Measurements from ENCODE around the gene NPIPA8. TPM values are rescaled to one million over a fixed set of nuclear protein-coding genes. Genes with fewer than 3 reads are reported as not detected.
A peak's percentile ranks its signal among the peaks of the same experiment; 100 is the strongest.
"Not testable (repeated sequence)": the region's sequence is repeated elsewhere in the genome, so short reads cannot be mapped to it uniquely, and the experiment has no call there.

NPIPA8 gene
- total RNA-seq (under 1 TPM in 3 of 4 donors, not detected in 1; 0.15 to 0.53 (median 0.29) TPM), polyA plus RNA-seq (3.9 TPM)
- long read RNA-seq, donor 1, partial matches to known transcripts: 0 of 1 reads
- long read RNA-seq, donor 1, other reads (novel, unspliced or antisense): 1 of 1 reads
- long read RNA-seq, donor 2: 0 reads
- long read RNA-seq, donor 3: 0 reads
- long read RNA-seq, donor 4, partial matches to known transcripts: 1 of 1 reads
- long read RNA-seq, donor 4, other reads (novel, unspliced or antisense): 0 of 1 reads

GRCh38 chr16:18336636-18337035, at the start of gene NPIPA8:
Gene NPIPA8 (minus strand): TSS chr16:18336736. CDS start chr16:18332662, 4,074 bp downstream.
- H3K27ac ChIP-seq (ENCODE audit: low read length); H3K27me3 ChIP-seq (ENCODE audit: control insufficient read depth, insufficient read depth); H3K9me3 ChIP-seq (ENCODE audit: control insufficient read depth, low read length); intact Hi-C loops (cut with DNase I); H3K4me1 ChIP-seq (ENCODE audit: control insufficient read depth, insufficient read depth, low read length); ATAC-seq; H3K4me3 ChIP-seq (ENCODE audit: low read length); DNase-seq: not testable (repeated sequence)
- no CpG with 5 or more reads among the region's 21 CpGs for WGBS

- DNase-seq (peak in 1 of 3 donors; percentile 64), ATAC-seq (peak in 1 of 2 donors; percentile 25)
Measured at GRCh38 chr16:18385285-18385684, 48.7 kb upstream of the NPIPA8 start.

DNA sequence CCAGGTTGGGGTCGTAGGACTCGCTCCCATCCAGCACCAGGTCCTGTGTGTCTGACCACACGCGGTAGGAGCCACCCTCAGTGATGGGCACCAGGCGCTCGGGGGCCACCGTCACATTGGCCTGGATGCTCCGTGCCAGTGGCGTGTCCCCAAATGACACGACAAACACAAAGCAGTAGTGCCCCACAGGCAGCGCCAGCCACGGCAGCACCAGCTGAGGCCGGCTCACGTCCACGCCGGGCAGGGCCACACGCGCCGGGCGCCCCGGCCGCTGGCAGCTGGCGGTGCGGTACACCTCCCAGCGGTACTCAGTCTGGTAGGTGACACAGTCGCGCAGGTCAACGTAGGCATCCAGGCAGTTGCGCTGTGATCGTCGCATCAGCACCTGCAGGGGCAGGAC, 48.3 kb upstream of the NPIPA8 start:
- H3K4me3 ChIP-seq (ENCODE audit: low read length); H3K4me1 ChIP-seq (ENCODE audit: control insufficient read depth, insufficient read depth, low read length); H3K9me3 ChIP-seq (ENCODE audit: control insufficient read depth, low read length); H3K27me3 ChIP-seq (ENCODE audit: control insufficient read depth, insufficient read depth); H3K27ac ChIP-seq (ENCODE audit: low read length); intact Hi-C loops (cut with DNase I): not testable (repeated sequence)
- ATAC-seq (peak in 1 of 2 donors; percentile 29), DNase-seq (peak in 1 of 3 donors; percentile 64)
- no CpG with 5 or more reads among the region's 31 CpGs for WGBS

More at GRCh38 chr16:18385285-18385684, 48.7 kb upstream of the NPIPA8 start:
- H3K4me3 ChIP-seq (ENCODE audit: low read length); H3K27me3 ChIP-seq (ENCODE audit: control insufficient read depth, insufficient read depth); H3K9me3 ChIP-seq (ENCODE audit: control insufficient read depth, low read length); H3K4me1 ChIP-seq (ENCODE audit: control insufficient read depth, insufficient read depth, low read length); H3K27ac ChIP-seq (ENCODE audit: low read length); intact Hi-C loops (cut with DNase I): not testable (repeated sequence)
- WGBS: no CpG with 5 or more reads among the region's 33 CpGs

DNA sequence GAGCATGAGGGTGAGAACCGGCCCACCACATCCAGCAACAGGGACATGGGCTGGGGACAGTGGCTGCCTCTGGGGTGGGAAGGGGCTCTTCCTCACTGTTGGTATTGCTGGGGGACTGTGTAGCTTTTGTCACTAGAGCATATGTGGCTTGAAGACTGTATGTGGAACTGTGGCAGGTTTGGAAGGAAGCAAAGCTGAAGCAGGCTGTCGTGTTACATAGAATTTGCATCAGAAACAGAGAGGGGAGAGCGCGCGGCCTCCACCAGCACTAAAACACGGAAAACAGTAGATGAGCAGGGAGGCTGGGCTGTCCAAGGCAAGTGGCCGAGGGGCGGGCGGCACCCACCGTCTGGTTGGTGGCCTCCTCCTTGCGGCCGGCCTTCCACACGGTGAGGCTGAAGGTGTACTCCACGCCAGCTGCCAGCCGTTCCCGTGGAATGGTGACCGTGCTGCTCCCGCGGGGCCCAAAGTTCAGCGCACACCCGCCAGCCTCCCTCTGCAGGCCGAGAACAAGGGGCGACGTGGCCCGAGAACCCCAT, 47.6 kb upstream of the NPIPA8 start:
- H3K4me3 ChIP-seq (ENCODE audit: low read length); intact Hi-C loops (cut with DNase I); DNase-seq; H3K4me1 ChIP-seq (ENCODE audit: control insufficient read depth, insufficient read depth, low read length); H3K27me3 ChIP-seq (ENCODE audit: control insufficient read depth, insufficient read depth); H3K9me3 ChIP-seq (ENCODE audit: control insufficient read depth, low read length); H3K27ac ChIP-seq (ENCODE audit: low read length): not testable (repeated sequence)
- peak; percentile 45 to 61 for ATAC-seq
- WGBS: 95% methylated on average over 10 of the region's 25 CpGs

DNA sequence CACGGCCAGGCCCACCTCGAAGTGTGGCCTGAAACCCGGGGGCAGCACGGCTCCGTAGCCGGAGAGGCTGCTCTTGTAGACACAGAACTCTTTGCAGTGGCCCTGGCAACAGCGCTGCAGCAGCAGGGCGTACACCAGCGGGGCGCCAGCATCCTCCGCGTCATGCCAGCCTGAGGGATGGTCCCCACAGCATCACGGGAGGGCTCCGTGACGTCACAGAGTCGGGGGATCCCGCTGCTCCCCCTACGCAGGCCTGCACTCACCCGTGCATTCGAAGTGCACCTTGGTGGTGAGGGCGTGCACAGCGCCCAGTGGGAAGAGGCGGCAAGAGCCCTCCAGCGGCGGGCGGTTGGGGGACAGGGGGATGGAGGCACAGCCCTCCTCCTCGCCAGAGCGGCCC, 46.2 kb upstream of the NPIPA8 start:
- H3K9me3 ChIP-seq (ENCODE audit: control insufficient read depth, low read length); intact Hi-C loops (cut with DNase I); H3K27me3 ChIP-seq (ENCODE audit: control insufficient read depth, insufficient read depth); H3K27ac ChIP-seq (ENCODE audit: low read length); H3K4me1 ChIP-seq (ENCODE audit: control insufficient read depth, insufficient read depth, low read length); H3K4me3 ChIP-seq (ENCODE audit: low read length); ATAC-seq: not testable (repeated sequence)
- peak in 1 of 3 donors; percentile 69 for DNase-seq
- WGBS: no CpG with 5 or more reads among the region's 28 CpGs

GRCh38 chr16:18347742-18348141, 11.2 kb upstream of the NPIPA8 start:
- intact Hi-C loops (cut with DNase I); H3K27me3 ChIP-seq (ENCODE audit: control insufficient read depth, insufficient read depth); H3K9me3 ChIP-seq (ENCODE audit: control insufficient read depth, low read length); ATAC-seq; H3K4me3 ChIP-seq (ENCODE audit: low read length); H3K27ac ChIP-seq (ENCODE audit: low read length); H3K4me1 ChIP-seq (ENCODE audit: control insufficient read depth, insufficient read depth, low read length): not testable (repeated sequence)
- DNase-seq: peak in 1 of 3 donors; percentile 57
- 75% methylated on average over 2 of the region's 22 CpGs for WGBS

DNA sequence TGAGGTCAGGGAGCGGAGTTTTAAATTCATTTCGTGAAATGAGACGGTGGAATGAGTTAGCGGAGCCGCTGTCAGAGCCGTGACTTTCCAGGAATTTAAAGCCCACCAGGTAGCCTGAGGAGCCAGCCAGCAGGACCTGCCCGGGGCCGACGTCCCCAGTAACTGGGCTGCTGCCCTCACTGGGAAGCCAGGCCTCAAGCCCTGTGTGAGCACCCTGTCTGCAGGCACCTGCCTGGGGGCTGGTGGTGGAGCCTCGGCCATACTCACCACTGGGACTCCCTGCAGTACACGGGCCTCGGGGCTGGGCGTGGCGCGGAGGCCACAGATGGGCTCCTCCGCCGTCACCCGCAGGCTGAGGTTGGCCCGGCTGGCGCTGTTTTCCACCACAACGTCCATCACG, 10.5 kb upstream of the NPIPA8 start:
- H3K4me1 ChIP-seq (ENCODE audit: control insufficient read depth, insufficient read depth, low read length); ATAC-seq; H3K27ac ChIP-seq (ENCODE audit: low read length); H3K27me3 ChIP-seq (ENCODE audit: control insufficient read depth, insufficient read depth); H3K4me3 ChIP-seq (ENCODE audit: low read length); intact Hi-C loops (cut with DNase I); H3K9me3 ChIP-seq (ENCODE audit: control insufficient read depth, low read length): not testable (repeated sequence)
- WGBS: 94% methylated on average over 4 of the region's 22 CpGs
- peak in 1 of 3 donors; percentile 32 for DNase-seq

DNA sequence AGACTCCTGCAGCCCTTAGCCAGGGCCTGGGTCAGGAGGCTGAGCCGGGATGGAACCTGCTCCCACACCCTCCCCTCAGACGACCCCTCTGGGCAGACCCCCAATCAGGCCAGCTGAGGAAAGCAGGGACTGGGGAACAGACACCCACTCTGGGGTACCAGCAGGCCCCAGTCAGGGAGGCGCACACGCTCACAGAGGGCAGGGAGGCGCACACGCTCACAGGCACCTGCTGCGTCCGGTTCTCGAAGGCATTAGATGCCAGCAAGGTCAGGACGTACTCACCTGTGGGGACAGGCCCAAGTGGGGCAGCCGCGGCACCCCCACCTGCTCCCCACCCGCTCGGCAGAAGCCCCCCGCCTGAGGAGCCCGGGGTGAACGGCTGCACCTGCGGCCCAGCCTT, 8.1 kb upstream of the NPIPA8 start:
- H3K27ac ChIP-seq (ENCODE audit: low read length); H3K4me1 ChIP-seq (ENCODE audit: control insufficient read depth, insufficient read depth, low read length); ATAC-seq; H3K27me3 ChIP-seq (ENCODE audit: control insufficient read depth, insufficient read depth); H3K4me3 ChIP-seq (ENCODE audit: low read length); H3K9me3 ChIP-seq (ENCODE audit: control insufficient read depth, low read length); intact Hi-C loops (cut with DNase I); DNase-seq: not testable (repeated sequence)
- WGBS: no CpG with 5 or more reads among the region's 18 CpGs

DNA sequence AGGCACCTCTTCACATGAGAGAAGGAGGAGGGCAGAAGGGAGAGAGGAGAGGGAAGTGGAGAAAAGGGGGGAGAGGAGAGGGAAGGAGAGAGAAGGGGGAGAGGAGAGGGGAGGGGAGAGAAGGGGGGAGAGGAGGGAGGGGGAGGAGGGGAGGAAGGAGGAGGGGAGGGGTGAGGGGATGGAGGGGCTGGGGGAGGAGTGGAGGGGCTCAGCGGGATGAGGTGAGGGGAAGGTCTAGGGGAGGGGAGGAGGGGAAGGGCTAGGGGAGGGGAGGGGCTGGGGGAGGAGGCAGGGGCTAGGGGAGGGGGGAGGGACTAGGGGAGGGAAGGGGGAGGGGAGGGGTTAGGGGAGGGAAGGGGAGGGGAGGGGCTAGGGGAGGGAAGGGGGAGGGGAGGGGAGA, 5.5 kb upstream of the NPIPA8 start:
- ATAC-seq; DNase-seq; H3K4me1 ChIP-seq (ENCODE audit: control insufficient read depth, insufficient read depth, low read length); H3K9me3 ChIP-seq (ENCODE audit: control insufficient read depth, low read length); H3K27me3 ChIP-seq (ENCODE audit: control insufficient read depth, insufficient read depth); H3K27ac ChIP-seq (ENCODE audit: low read length); H3K4me3 ChIP-seq (ENCODE audit: low read length); intact Hi-C loops (cut with DNase I): not testable (repeated sequence)
- WGBS: 86% methylated on average over 1 of the region's 1 CpG

DNA sequence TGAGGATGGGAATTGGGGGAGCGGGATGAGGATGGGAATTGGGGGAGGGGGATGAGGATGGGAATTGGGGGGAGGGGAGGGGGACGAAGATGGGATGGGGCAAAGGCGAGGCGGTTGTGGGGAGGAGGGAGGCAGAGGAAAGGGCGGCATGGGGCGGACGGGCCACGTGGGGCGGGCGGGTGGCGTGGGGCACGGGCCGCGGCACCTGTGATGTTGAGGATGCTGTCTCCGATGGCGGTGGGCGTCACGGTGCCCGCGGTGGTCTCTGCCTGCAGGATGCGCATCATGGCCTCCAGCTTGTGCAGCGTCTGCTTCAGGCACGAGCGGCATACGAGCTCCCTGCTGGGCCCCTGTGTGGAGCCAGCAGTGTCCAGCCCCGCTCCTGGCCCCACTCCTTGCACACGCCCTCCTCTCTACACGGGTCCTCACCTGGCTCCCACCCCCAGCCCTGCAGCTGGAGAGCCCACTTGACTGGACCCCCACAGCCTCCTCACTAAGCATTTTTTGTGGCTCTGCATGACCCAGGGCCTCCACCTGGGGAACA, 5.0 kb upstream of the NPIPA8 start:
- H3K27ac ChIP-seq (ENCODE audit: low read length); intact Hi-C loops (cut with DNase I); H3K27me3 ChIP-seq (ENCODE audit: control insufficient read depth, insufficient read depth); H3K4me3 ChIP-seq (ENCODE audit: low read length); H3K4me1 ChIP-seq (ENCODE audit: control insufficient read depth, insufficient read depth, low read length); H3K9me3 ChIP-seq (ENCODE audit: control insufficient read depth, low read length): not testable (repeated sequence)
- peak in 1 of 3 donors; percentile 1 for DNase-seq
- peak; percentile 63 to 78 for ATAC-seq
- 94% methylated on average over 2 of the region's 28 CpGs for WGBS

DNA sequence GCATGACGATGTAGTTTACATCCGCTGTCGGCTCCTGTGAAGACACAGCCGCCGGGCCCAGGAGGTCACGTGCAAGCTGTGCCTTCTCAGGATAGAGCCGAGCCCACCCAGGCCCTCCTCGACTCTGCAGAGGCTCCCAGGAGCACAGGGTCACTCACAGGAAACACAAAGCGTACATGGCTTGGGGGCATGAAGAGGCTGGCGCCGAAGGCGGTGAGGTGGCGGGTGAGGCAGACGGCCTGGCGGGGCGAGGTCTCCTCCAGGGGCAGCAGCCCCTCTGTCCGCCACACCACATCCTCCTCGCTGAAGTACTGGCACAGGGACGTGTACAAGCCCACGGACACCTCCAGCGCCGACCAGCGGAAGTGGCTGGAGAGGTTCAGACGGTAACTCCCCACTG, 2.7 kb upstream of the NPIPA8 start:
- ATAC-seq; H3K27me3 ChIP-seq (ENCODE audit: control insufficient read depth, insufficient read depth); intact Hi-C loops (cut with DNase I); H3K4me1 ChIP-seq (ENCODE audit: control insufficient read depth, insufficient read depth, low read length); H3K27ac ChIP-seq (ENCODE audit: low read length); H3K9me3 ChIP-seq (ENCODE audit: control insufficient read depth, low read length); H3K4me3 ChIP-seq (ENCODE audit: low read length): not testable (repeated sequence)
- peak in 1 of 3 donors; percentile 58 for DNase-seq
- 90% methylated on average over 5 of the region's 24 CpGs for WGBS
